Mucosa of rectum (tissue), 2 donors: ENCODE measurements around the gene WDR91.

Experiments used
- H3K27ac ChIP-seq, 2 donors: one replicate each; pipeline ENCODE4 v1.7.0; 2013; ENCODE audit warnings: inconsistent platforms in 2 of 2, low read depth in 2 of 2, low read length in 2 of 2
- H3K27me3 ChIP-seq, 2 donors: one replicate each; pipeline ENCODE4 v1.7.0; 2013; ENCODE audit warnings: low read length in 2 of 2; ENCODE audit not compliant: control insufficient read depth in 2 of 2, insufficient read depth in 2 of 2
- H3K36me3 ChIP-seq, 2 donors: one replicate each; pipeline ENCODE4 v1.7.0; 2013; ENCODE audit warnings: low read length in 2 of 2; ENCODE audit not compliant: control insufficient read depth in 2 of 2, insufficient read depth in 2 of 2
- H3K4me1 ChIP-seq, 2 donors: one replicate each; pipeline ENCODE4 v1.7.0; 2013; ENCODE audit warnings: low read length in 2 of 2, mild to moderate bottlenecking in 1 of 2; ENCODE audit not compliant: control insufficient read depth in 2 of 2, insufficient read depth in 2 of 2
- H3K4me3 ChIP-seq, 2 donors: one replicate each; pipeline ENCODE4 v1.7.0; 2013; ENCODE audit warnings: low read length in 2 of 2
- H3K9ac ChIP-seq, 2 donors: one replicate each; pipeline ENCODE4 v1.7.0; 2013; ENCODE audit warnings: low read length in 2 of 2, low read depth in 1 of 2, mild to moderate bottlenecking in 1 of 2
- H3K9me3 ChIP-seq, 2 donors: one replicate each; pipeline ENCODE4 v1.7.0; 2013; ENCODE audit warnings: low read length in 2 of 2; ENCODE audit not compliant: control insufficient read depth in 2 of 2
- donor health status: healthy.
- donor health status: Normal muscosa, but diverticular disease.

The WDR91 gene

DNA sequence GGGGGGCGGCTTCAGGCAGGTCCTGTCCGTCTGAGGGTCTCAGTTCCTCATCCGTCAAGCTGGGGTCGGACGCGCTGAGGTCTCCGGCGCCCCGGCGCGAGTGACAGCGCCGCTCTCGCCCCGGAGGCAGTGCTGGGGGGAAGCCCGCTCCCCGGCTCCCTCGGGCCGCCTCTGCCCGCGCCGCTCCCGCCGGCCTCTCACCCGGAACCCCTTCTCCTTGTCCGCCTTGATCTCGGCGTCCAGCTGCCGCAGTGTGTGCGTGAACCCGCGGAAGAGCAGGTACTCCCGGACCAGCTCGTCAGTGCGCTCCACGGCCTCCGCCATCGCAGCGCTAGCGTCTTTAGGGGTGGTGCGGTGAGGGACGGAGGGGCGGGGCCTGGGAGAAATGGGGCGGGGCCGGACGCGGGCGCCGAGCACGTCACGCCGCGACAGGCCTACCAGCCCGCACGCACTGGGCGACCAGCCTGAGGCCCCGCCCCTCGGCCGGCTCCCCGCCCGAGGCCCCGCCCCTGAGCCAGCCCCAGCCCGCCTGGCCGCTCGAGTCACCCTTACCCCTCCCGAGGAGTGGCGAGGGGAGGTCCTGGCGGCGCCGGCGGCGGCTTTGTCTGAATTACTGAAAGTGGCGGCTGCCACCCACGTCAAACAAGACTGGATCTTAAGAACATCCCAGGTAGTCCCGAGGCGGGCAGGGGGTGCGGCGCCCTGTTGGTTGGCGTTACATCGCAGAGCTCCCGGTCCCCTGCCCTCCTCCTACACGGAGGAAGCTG is at the start of gene WDR91:
TSS of gene WDR91 (minus strand) at position 348 of the 767 bp plus-strand sequence. CDS start at position 324, 24 bp downstream.
- Histone ChIP-seq H3K36me3 (no peaks in the 10 kb centered on the region), H3K4me3 (peak within 1 kb of the TSS; percentile 83 to 87), H3K27me3 (no peaks in the 10 kb centered on the region), H3K9ac (peak within 1 kb of the TSS; percentile 86 to 92), H3K27ac (peak within 1 kb of the TSS; percentile 78 to 87), H3K9me3 (no peaks in the 10 kb centered on the region), H3K4me1 (peaks cover 5% of the 10 kb centered on the region in 2 donors)

DNA sequence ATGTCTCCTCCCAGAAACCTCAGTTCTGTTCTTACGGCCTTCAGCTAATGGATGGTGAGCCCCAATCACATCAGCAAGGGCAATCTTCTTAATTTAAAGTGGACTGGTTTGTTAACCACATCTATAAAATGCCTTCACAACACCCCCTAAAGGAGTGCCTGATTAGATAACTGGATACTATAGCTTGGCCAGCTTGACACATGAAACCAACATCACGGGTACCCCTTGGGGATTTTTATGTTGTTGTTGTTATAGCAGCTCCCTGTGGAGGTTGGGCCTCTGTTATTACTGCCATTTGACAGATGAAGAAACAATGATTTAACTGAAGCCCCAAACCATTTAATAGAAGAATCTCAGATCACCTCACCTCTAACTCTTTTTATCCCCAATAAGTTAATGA is 49.1 kb upstream of the WDR91 start:
- no peak overlapping the region for H3K27ac ChIP-seq
- H3K9ac ChIP-seq, result no peak overlapping the region
- no peak overlapping the region for H3K4me3 ChIP-seq

DNA sequence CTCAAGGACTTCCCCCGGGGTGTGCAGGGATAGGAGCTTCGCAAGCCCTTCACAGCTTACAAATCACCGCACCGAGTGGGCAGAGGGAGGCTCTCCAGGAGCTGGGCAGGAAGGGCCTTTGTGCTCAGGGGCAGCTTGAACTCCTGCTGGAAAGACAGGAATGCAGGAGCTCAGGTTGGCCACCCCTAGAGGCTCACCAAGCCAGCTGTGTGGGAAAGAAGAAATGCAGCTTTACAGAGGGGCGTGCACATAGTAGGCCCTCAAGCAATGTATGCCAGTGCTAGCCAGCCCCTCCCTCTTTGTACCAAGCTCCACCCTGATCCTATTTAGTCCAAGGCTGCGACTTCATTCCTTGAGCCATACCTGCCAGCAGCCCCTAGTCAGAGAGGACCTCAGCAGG is 48.4 kb upstream of the WDR91 start:
- Histone ChIP-seq H3K9ac (no peak overlapping the region), H3K27ac (no peak overlapping the region), H3K4me1 (peaks cover 0 to under 1% of the 10 kb centered on the region in 2 donors), H3K36me3 (no peaks in the 10 kb centered on the region), H3K9me3 (no peaks in the 10 kb centered on the region), H3K27me3 (no peaks in the 10 kb centered on the region), H3K4me3 (no peak overlapping the region)

More for the DNA sequence above, 49.1 kb upstream of the WDR91 start:
- Histone ChIP-seq H3K9me3 (no peaks in the 10 kb centered on the region), H3K4me1 (no peaks in the 10 kb centered on the region), H3K27me3 (no peaks in the 10 kb centered on the region), H3K36me3 (no peaks in the 10 kb centered on the region)

DNA sequence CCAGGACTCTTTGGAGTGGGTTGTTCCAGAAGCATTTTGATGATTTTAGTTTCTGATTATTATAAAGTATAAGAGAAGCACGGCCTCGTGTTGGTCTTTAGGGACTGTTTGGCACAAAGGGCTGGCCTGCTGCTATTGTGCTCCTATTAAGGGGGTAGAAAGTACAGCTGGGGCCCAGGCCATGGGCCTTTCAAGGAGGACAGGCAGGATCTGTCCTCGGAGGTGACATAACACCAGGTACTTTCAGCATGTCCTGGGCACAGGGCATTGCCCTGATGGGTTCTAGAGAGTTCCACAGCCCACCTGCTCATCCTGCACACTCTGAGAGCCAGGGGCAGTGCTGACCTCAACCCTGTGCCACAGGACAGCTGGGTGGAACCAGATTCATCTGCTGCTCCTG is 47.3 kb upstream of the WDR91 start:
- Histone ChIP-seq H3K36me3 (no peaks in the 10 kb centered on the region), H3K27ac (no peak overlapping the region), H3K4me3 (no peak overlapping the region), H3K27me3 (no peaks in the 10 kb centered on the region), H3K9ac (no peak overlapping the region), H3K9me3 (no peaks in the 10 kb centered on the region), H3K4me1 (peaks cover 0 to 3% of the 10 kb centered on the region in 2 donors)

DNA sequence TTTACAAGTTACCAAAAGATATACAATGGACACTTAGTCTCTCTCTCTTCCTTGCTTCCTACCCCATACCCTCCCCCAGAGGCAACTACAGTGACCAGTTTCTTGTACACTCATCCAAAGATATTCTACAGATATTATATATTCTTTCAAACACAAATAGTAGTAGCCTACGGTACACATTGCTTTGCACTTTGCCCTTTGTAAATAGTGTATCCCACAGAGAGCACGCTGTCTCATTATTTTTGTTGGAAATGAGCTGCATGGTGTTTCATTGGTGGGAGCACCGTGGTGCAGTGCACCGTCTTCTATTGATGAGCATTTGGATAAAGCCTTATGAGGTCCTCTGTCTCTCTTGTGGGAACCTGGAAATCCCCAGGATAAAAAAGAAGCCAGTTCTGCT is 46.5 kb upstream of the WDR91 start:
- Histone ChIP-seq H3K9ac (no peak overlapping the region), H3K4me1 (peaks cover 0 to 3% of the 10 kb centered on the region in 2 donors), H3K9me3 (no peaks in the 10 kb centered on the region), H3K4me3 (no peak overlapping the region), H3K27ac (no peak overlapping the region), H3K36me3 (no peaks in the 10 kb centered on the region), H3K27me3 (no peaks in the 10 kb centered on the region)

DNA sequence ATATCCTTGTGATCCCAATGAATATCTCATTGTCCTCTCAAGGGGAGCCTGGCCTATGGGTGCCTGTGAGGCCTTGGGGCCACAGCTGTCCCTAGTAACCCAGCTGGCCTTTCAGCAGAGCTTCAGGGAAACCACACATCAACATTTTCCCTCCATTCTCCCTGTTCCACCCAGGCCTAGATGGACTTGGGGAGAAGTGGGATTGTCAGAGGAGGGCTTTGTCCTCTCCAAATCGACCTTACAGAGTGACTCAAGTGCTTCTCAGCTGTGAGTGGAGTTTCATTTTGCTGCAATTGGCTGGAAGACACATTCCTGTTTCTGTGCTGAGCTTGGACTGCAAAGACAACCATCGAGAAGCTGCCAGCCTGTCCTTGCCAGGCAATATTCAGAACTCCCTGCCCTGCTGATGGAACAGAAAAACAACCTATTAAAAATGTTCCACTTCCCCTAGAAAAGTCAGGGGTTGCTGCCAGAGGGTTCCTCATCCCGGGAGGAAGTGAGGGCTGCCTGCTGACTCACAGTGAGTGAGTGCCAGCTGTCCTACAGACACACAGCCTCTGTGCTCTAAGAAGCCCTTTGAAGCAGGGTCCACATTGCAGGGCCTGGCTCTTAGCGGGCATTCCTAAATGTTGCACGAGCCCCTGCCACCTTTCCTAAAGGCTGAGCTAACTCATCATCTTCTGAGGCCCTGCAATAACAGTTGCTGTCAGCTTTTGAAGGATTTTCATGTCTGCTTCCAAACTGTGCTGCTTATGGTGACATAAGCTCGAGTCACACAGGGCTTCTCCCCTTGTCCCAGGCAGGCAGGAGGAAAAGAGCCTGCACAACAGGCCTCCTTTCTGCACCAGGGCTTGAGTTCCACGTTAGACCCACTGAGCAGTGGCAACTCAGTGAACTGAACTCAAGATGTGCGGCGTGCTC is 42.8 kb upstream of the WDR91 start:
- no peak overlapping the region for H3K9ac ChIP-seq

DNA sequence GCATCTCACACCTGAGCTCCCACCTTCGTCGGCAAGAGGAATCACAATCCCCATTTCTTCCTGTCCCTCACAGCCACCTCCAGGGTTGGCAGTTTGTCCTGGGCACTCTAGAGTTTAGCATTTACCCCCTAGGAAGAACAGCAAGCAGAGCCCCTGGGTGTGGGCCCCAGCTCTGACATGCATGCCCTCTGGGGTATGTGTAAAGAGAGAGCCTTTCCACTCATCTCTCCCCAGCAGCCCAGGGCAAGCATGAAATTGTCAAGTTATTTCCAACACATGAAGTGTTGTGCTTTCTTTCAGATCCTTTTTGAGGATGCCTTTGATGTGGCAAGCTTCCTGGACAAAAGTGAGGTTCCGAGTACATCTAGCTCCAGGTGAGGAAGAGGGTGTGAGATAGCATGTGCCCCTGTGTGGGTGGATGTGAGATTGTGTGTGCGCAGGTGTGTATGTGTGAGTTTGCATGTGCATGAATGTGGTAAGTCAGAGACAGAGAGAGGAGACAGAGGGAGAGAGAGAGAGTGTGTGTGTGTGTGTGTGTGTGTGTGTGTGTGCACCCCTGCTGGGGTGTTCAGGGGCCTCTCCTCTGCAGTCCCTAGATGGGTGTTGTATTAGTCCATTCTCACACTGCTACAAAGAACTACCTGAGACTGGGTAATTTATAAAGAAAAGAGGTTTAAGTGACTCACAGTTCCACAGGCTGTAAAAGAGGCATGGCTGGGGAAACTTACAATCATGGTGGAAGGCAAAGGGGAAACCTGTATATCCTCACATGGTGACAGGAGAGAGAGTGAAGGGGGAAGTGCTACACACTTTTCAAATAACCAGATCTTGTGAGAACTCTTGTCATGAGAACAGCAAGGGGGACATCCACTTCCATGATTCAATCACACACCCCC is 40.4 kb upstream of the WDR91 start:
- Histone ChIP-seq H3K4me3 (no peak overlapping the region), H3K27me3 (no peaks in the 10 kb centered on the region), H3K4me1 (peaks cover 0 to 3% of the 10 kb centered on the region in 2 donors), H3K27ac (no peak overlapping the region), H3K9ac (no peak overlapping the region), H3K36me3 (no peaks in the 10 kb centered on the region), H3K9me3 (no peaks in the 10 kb centered on the region)

More for the DNA sequence above, 42.8 kb upstream of the WDR91 start:
- Histone ChIP-seq H3K4me1 (peaks cover 0 to 3% of the 10 kb centered on the region in 2 donors), H3K9me3 (no peaks in the 10 kb centered on the region), H3K27ac (peak overlapping the region; percentile 55 to 70), H3K4me3 (no peak overlapping the region), H3K27me3 (no peaks in the 10 kb centered on the region), H3K36me3 (no peaks in the 10 kb centered on the region)

DNA sequence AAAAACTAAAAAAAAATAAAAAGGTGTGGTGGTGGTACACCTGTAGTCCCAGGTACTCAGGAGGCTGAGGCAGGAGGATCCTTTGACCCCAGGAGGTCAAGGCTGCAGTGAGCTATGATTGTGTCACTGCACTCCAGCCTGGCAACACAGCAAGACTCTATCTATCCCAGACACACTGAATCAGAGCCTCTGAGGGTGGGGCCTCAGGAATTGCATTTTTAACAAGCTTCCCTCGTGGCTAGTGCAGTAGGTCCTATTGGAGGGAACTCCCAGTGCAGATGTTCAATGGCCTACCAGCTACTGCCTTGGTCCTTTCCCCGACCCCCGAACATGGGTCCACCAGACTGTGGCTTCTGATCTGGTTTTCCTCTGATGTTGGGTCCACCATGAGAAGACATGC is 37.2 kb upstream of the WDR91 start:
- H3K4me1 ChIP-seq, result no peaks in the 10 kb centered on the region

DNA sequence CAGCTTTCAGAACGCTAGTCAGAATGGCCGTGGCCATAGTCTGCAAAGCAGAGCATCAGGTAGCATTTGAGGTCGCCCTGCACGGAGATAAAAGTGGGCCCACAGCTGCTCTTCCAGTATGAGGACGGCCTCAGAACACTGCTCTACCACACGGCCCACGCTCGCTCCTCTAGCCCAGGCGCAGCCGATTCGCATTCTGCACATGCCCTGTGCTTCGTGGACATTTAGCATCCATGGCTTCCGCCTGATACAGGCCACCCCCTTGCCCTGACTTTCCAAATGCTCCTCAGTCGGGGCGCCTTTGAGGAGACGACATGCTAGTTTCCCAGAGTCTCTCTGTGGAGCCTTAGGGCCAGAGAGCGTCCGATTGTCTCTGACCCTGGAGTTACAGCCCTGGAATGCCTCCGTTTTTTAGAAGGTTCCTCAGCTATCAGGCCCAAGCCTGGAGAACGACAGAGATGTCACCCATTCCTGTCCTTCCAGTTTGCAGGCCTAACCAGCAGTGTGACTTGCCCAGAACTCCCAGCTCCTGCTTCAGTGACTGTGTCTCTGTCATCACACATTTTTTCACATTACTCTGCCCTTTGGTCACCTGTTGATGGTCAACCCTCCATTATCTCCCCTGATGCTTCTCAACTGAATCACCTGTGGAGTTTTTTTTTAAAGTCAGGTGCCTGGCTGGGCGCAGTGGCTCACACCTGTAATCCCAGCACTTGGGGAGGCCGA is 36.6 kb upstream of the WDR91 start:
- Histone ChIP-seq H3K4me1 (no peaks in the 10 kb centered on the region), H3K27me3 (peaks cover 0 to 3% of the 10 kb centered on the region in 2 donors), H3K9me3 (no peaks in the 10 kb centered on the region), H3K36me3 (no peaks in the 10 kb centered on the region), H3K4me3 (no peak overlapping the region), H3K27ac (no peak overlapping the region), H3K9ac (no peak overlapping the region)

More for the DNA sequence above, 37.2 kb upstream of the WDR91 start:
- Histone ChIP-seq H3K9me3 (no peaks in the 10 kb centered on the region), H3K27me3 (no peaks in the 10 kb centered on the region), H3K27ac (no peak overlapping the region), H3K9ac (no peak overlapping the region), H3K4me3 (no peak overlapping the region), H3K36me3 (no peaks in the 10 kb centered on the region)
